SH-SY5Y (cell line): Measurements from ENCODE around the gene CRYAB.

Experiments
- GATA2 ChIP-seq: IDR thresholded peaks from 2 replicates; pipeline ENCODE4 v1.6.1; 2011; ENCODE audit warnings: mild to moderate bottlenecking, low read depth, low read length
- GATA3 ChIP-seq: IDR thresholded peaks from 2 replicates; pipeline ENCODE4 v1.6.1; 2011; ENCODE audit warnings: low read depth, mild to moderate bottlenecking, low read length, moderate library complexity

DNA sequence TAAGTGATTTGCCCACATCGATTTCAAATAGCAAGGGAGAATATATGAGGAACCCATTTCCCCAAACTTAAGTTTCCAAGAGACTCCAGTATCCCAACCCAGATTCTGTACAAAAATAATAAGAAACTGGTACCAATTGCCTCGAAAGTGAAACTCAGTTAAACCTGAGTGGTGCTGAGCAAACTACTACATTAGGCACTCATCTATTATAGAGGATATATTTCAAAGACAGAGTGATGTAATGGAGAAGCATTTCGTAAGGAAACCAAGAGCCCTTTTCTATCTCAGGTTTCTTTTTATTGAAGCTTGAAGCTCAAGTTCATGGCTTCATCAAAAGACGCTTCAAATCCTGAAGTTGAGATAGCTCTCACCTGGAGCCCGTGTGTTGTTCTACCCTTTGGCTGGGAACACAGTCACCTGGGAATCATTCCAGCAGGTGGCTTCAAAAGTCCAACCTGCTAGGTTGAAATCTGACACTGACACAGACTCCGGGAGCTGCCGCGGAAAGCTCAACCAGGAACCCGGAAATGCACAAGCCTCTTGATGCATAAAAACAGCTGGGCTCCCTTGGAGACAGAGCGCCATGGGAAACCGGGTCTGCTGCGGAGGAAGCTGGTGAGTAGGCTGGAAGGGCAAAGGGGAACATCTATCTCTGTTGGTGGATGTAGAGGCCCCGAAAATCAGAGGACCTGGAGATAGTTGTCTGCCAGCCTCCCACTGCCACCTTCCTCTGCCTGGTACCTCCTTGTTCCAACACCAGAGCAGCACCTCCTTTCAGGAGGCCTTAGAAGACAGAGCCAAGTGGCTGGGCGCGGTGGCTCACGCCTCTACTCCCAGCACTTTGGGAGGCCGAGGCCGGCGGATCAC, 7.1 kb upstream of the CRYAB start, which contains the start of gene C11orf52:
- no peak for TF ChIP-seq GATA2
- TF ChIP-seq GATA3, result no peak
